GM12878 (cell line): ENCODE results near the gene TRIM46. TPM values are rescaled to one million over a fixed set of nuclear protein-coding genes. Genes with fewer than 3 reads are reported as not detected.
"Not testable (repeated sequence)": the region's sequence is repeated elsewhere in the genome, so short reads cannot be mapped to it uniquely, and the experiment has no call there.

ENCODE experiments used
- ATAC-seq: fragments of 200-7000 bp; cut with Tn5 transposase; 3 replicates; pipeline ENCODE4 v1.9.1; 2020; ENCODE audit warnings: mild to moderate bottlenecking, moderate library complexity
- BruUV-seq: library from RNA; stranded (reverse); fragments of 400-500 nt; replicated peaks from 2 replicates; lab custom pipeline; 2021; lab: Mats Ljungman, UMichigan
- CTCF ChIA-PET: fragments of 300-600 bp; sonication (Branson Sonifier 250); formaldehyde crosslinking; extraction: SDS; loops from one replicate; lab custom pipeline; 2021; ENCODE audit warnings: inconsistent platforms; lab: Yijun Ruan, JAX
- POLR2A ChIA-PET: fragments of 350-600 bp; formaldehyde crosslinking; extraction: SDS; loops from one replicate; lab custom pipeline; 2021; ENCODE audit warnings: inconsistent platforms; lab: Charles Lee
- RAD21 ChIA-PET: fragments of 300-600 bp; sonication (Branson Sonifier 250); formaldehyde crosslinking; loops from one replicate; lab custom pipeline; 2023; ENCODE audit warnings: antibody characterized with exemption; ENCODE audit not compliant: unreplicated experiment; lab: Charles Lee
- SMC1A ChIA-PET: fragments of 300-600 bp; sonication (Branson Sonifier 250); formaldehyde crosslinking; loops from one replicate; lab custom pipeline; 2023; ENCODE audit not compliant: unreplicated experiment, uncharacterized antibody; lab: Charles Lee
- DNase-seq: peaks from one replicate; pipeline ENCODE4 v3.0.0-alpha.2; 2011; ENCODE audit warnings: low read depth, low spot score
- FAIRE-seq: peaks from 3 replicates; lab custom pipeline; 2011; peaks lifted over from hg19 to GRCh38; lab: Jason Lieb, UNC
- H2AFZ ChIP-seq: 2 replicates; pipeline ENCODE4 v1.6.0; 2011; ENCODE audit warnings: low read depth, low read length, control low read depth; ENCODE audit not compliant: control insufficient read depth
- H3K27ac ChIP-seq: 2 replicates; pipeline ENCODE4 v1.5.1; 2011; ENCODE audit warnings: control low read depth; ENCODE audit not compliant: control insufficient read depth, insufficient read depth
- H3K27me3 ChIP-seq, 2 experiments: replicated peaks in 1 of 2; 2 replicates each; pipeline versions ENCODE4 v1.6.0 to v1.6.1; 2011; ENCODE audit warnings: low read length in 1 of 2; ENCODE audit not compliant: control insufficient read depth in 2 of 2, insufficient read depth in 2 of 2
- H3K36me3 ChIP-seq, 2 experiments: 2 replicates each; pipeline ENCODE4 v1.5.1; 2011; ENCODE audit warnings: low read length in 1 of 2; ENCODE audit not compliant: control insufficient read depth in 2 of 2, insufficient read depth in 2 of 2
- H3K4me1 ChIP-seq: 2 replicates; pipeline ENCODE4 v1.6.1; 2011; ENCODE audit warnings: mild to moderate bottlenecking, low read length, moderate library complexity, mixed read lengths; ENCODE audit not compliant: control insufficient read depth, insufficient read depth
- H3K4me2 ChIP-seq: 2 replicates; pipeline ENCODE4 v1.6.0; 2011; ENCODE audit warnings: control low read depth; ENCODE audit not compliant: control insufficient read depth, insufficient read depth
- H3K4me3 ChIP-seq: fragments of 200-600 bp; sonication (generic); 2 replicates; pipeline ENCODE4 v1.5.1; 2016
- H3K79me2 ChIP-seq: 2 replicates; pipeline ENCODE4 v1.6.0; 2011; ENCODE audit warnings: low read length; ENCODE audit not compliant: control insufficient read depth, insufficient read depth
- H3K9ac ChIP-seq: 2 replicates; pipeline ENCODE4 v1.8.0; 2011; ENCODE audit warnings: low read length, control low read depth, mixed read lengths; ENCODE audit not compliant: control insufficient read depth, insufficient read depth
- H3K9me3 ChIP-seq: replicated peaks from 3 replicates; pipeline ENCODE4 v1.5.1; 2011; ENCODE audit warnings: mild to moderate bottlenecking, low read length; ENCODE audit not compliant: control insufficient read depth, insufficient read depth
- H4K20me1 ChIP-seq: 2 replicates; pipeline ENCODE4 v1.6.0; 2011; ENCODE audit not compliant: control insufficient read depth, insufficient read depth
- WGBS: methylation state at CpG from one replicate; pipeline ENCODE4 v1.1.6; 2016; ENCODE audit warnings: low lambda C conversion rate; ENCODE audit not compliant: insufficient replicate concordance, insufficient coverage; ENCODE audit errors: missing lambda C conversion rate; 5-methylcytosine and 5-hydroxymethylcytosine counted together
- in situ Hi-C: fragments of 300-500 bp; cut with MboI; formaldehyde crosslinking; loops from 9 replicates; pipeline ENCODE4 v1.14.3; 2018; ENCODE audit warnings: mixed read lengths
- intact Hi-C: fragments of 100-400 bp; cut with micrococcal nuclease; formaldehyde crosslinking; loops from one replicate; pipeline ENCODE4 v1.14.2; 2022; ENCODE audit not compliant: unreplicated experiment
- microRNA counts: library from miRNA; unstranded; fragments of <30 nt; microRNA quantifications from one replicate; lab custom pipeline; 2016
- polyA plus RNA-seq, 11 experiments: library from polyadenylated mRNA; depleted of rRNA in 4 of 11; unstranded in 6 of 11; stranded (reverse) in 5 of 11; fragments of >200 nt; fragmentation: Nextera tagmentation in 4 of 11; fragmentation: Illumina TruSeq in 1 of 11; extraction: Ambion mirVana in 4 of 11; extraction: Trizol in 1 of 11; gene quantifications; 1 replicate in 1 of 11; 2 replicates in 10 of 11; pipeline versions ENCODE4 v1.2.1 to v1.2.3, GENCODE V29; 2011 to 2016; ENCODE audit warnings: inconsistent platforms in 2 of 11, missing spikeins in 2 of 11, low read depth in 1 of 11
- small RNA-seq: library from RNA; depleted of rRNA; stranded (forward); fragments of <200 nt; gene quantifications from one replicate; pipeline ENCODE3, GENCODE V24; 2014
- total RNA-seq, 4 experiments: library from RNA; depleted of rRNA in 3 of 4; stranded (reverse); fragments of >200 nt in 3 of 4; fragmentation: Illumina TruSeq in 1 of 4; extraction: Trizol in 1 of 4; gene quantifications; 2 replicates each; pipeline versions ENCODE4 v1.2.1 to v1.2.3, GENCODE V29; 2013 to 2021

TRIM46 gene
- total and polyA plus RNA-seq, 10 of the 15 experiments (the other 5 are each of a cell fraction or from before 2014, with no cell fraction given): 0.08 to 3.1 (median 0.97) TPM

GRCh38 chr1:155232001-155232978 lies 58.6 kb downstream of the TRIM46 start:
- H3K4me3 ChIP-seq, DNase-seq, H3K4me2 ChIP-seq, H3K27ac ChIP-seq, H3K9me3 ChIP-seq, ATAC-seq, FAIRE-seq, SMC1A ChIA-PET, H3K36me3 ChIP-seq, H4K20me1 ChIP-seq, intact Hi-C loops, BruUV-seq, RAD21 ChIA-PET, H2AFZ ChIP-seq, in situ Hi-C loops, POLR2A ChIA-PET, H3K4me1 ChIP-seq, H3K9ac ChIP-seq, H3K27me3 ChIP-seq, CTCF ChIA-PET, H3K79me2 ChIP-seq: not testable (repeated sequence)
- 74% methylated on average over 13 of the region's 13 CpGs for whole genome bisulfite sequencing

- BruUV-seq, in situ Hi-C loops, H3K27ac ChIP-seq, H3K36me3 ChIP-seq, intact Hi-C loops, H4K20me1 ChIP-seq, POLR2A ChIA-PET, H3K4me1 ChIP-seq, H2AFZ ChIP-seq, H3K4me2 ChIP-seq, CTCF ChIA-PET, H3K9me3 ChIP-seq, RAD21 ChIA-PET, H3K9ac ChIP-seq, DNase-seq, FAIRE-seq, H3K79me2 ChIP-seq, H3K27me3 ChIP-seq, H3K4me3 ChIP-seq, SMC1A ChIA-PET: not testable (repeated sequence)
- peak; percentile 18; the same call in 1 of the 3 replicates for ATAC-seq
- 80% methylated on average over 1 of the region's 5 CpGs for WGBS
Observed at GRCh38 chr1:155233502-155233901, 59.9 kb downstream of the TRIM46 start.

MicroRNAs within 50 kb of the gene (microRNA counts, 767-probe panel; counts per million panel counts)
- 1,585 counts per million, percentile 60 among the panel's probes with 10 or more counts for microRNA hsa-miR-92b-3p (lab: Ali Mortazavi, UCI)

Small RNA genes lying within 50 kb of the gene (small RNA-seq; reads per million reads assigned to genes)
- gene HMGN2P18: not detected

Other genes with a start within 250 kb of the TRIM46 start
Only the 7 nearest of the 26 such genes appear.
- gene EFNA1, start 46.0 kb upstream of the TRIM46 start, total RNA-seq (2014; rRNA removed): 0.05 TPM in 1 of 2 replicates, not detected in the other
- not detected in 2 replicates for gene EFNA1, start 46.0 kb upstream of the TRIM46 start, total RNA-seq (2014; rRNA removed; fragmentation: Illumina TruSeq; extraction: Trizol)
- 0.28 TPM in 1 of 2 replicates, not detected in the other for gene EFNA1, start 46.0 kb upstream of the TRIM46 start, total RNA-seq (2021)
- gene EFNA1, start 46.0 kb upstream of the TRIM46 start, polyA plus RNA-seq (2011; rRNA removed): 4.6 and 7.5 TPM in 2 replicates
- 0.13 TPM in 1 of 2 replicates, not detected in the other for gene EFNA1, start 46.0 kb upstream of the TRIM46 start, polyA plus RNA-seq (2014; fragmentation: Illumina TruSeq; extraction: Trizol)
- under 1 TPM in 1 of 2 experiments, not detected in 1; 0.19 TPM for gene EFNA1, start 46.0 kb upstream of the TRIM46 start, polyA plus RNA-seq (2014; fragmentation: Nextera tagmentation; extraction: Ambion mirVana)
- gene EFNA1, start 46.0 kb upstream of the TRIM46 start, polyA plus RNA-seq (2014; rRNA removed): not detected in 2 replicates
- under 1 TPM; 0.13 to 0.44 TPM for gene EFNA1, start 46.0 kb upstream of the TRIM46 start, polyA plus RNA-seq (2016; fragmentation: Nextera tagmentation; extraction: Ambion mirVana)
- 46.9 and 52.3 TPM in 2 replicates for gene SLC50A1, start 38.0 kb upstream of the TRIM46 start, total RNA-seq (2014; rRNA removed)
- 44.0 and 50.2 TPM in 2 replicates for gene SLC50A1, start 38.0 kb upstream of the TRIM46 start, total RNA-seq (2014; rRNA removed; fragmentation: Illumina TruSeq; extraction: Trizol)
- gene SLC50A1, start 38.0 kb upstream of the TRIM46 start, total RNA-seq (2021): 32.5 and 38.3 TPM in 2 replicates
- 66.4 and 81.0 TPM in 2 replicates for gene SLC50A1, start 38.0 kb upstream of the TRIM46 start, polyA plus RNA-seq (2011; rRNA removed)
- gene SLC50A1, start 38.0 kb upstream of the TRIM46 start, polyA plus RNA-seq (2014; fragmentation: Illumina TruSeq; extraction: Trizol): 53.6 and 74.5 TPM in 2 replicates
- gene SLC50A1, start 38.0 kb upstream of the TRIM46 start, polyA plus RNA-seq (2014; fragmentation: Nextera tagmentation; extraction: Ambion mirVana): 10 to 100 TPM; 70.8 to 85.6 TPM
- gene SLC50A1, start 38.0 kb upstream of the TRIM46 start, polyA plus RNA-seq (2014; rRNA removed): 62.9 and 77.3 TPM in 2 replicates
- 10 to 100 TPM; 52.4 to 54.4 TPM for gene SLC50A1, start 38.0 kb upstream of the TRIM46 start, polyA plus RNA-seq (2016; fragmentation: Nextera tagmentation; extraction: Ambion mirVana)
- 19.6 and 25.8 TPM in 2 replicates for gene DPM3, start 33.3 kb upstream of the TRIM46 start, total RNA-seq (2014; rRNA removed)
- gene DPM3, start 33.3 kb upstream of the TRIM46 start, total RNA-seq (2014; rRNA removed; fragmentation: Illumina TruSeq; extraction: Trizol): 9.8 and 13.5 TPM in 2 replicates
- 53.1 and 56.1 TPM in 2 replicates for gene DPM3, start 33.3 kb upstream of the TRIM46 start, total RNA-seq (2021)
- 12.9 and 20.0 TPM in 2 replicates for gene DPM3, start 33.3 kb upstream of the TRIM46 start, polyA plus RNA-seq (2011; rRNA removed)
- 6.0 TPM in 1 of 2 replicates, not detected in the other for gene DPM3, start 33.3 kb upstream of the TRIM46 start, polyA plus RNA-seq (2014; fragmentation: Illumina TruSeq; extraction: Trizol)
- gene DPM3, start 33.3 kb upstream of the TRIM46 start, polyA plus RNA-seq (2014; fragmentation: Nextera tagmentation; extraction: Ambion mirVana): 10 to 100 TPM in 1 of 2 experiments, 1 to 10 TPM in 1; 5.9 to 25.7 TPM
- gene DPM3, start 33.3 kb upstream of the TRIM46 start, polyA plus RNA-seq (2014; rRNA removed): 78.7 and 93.1 TPM in 2 replicates
- gene DPM3, start 33.3 kb upstream of the TRIM46 start, polyA plus RNA-seq (2016; fragmentation: Nextera tagmentation; extraction: Ambion mirVana): 10 to 100 TPM; 42.4 to 48.1 TPM
- gene KRTCAP2, start 545 bp upstream of the TRIM46 start, total RNA-seq (2014; rRNA removed): 142 and 149 TPM in 2 replicates
- gene KRTCAP2, start 545 bp upstream of the TRIM46 start, total RNA-seq (2014; rRNA removed; fragmentation: Illumina TruSeq; extraction: Trizol): 90.5 and 95.1 TPM in 2 replicates
- gene KRTCAP2, start 545 bp upstream of the TRIM46 start, total RNA-seq (2021): 97.2 and 101 TPM in 2 replicates
- 42.5 and 61.3 TPM in 2 replicates for gene KRTCAP2, start 545 bp upstream of the TRIM46 start, polyA plus RNA-seq (2011; rRNA removed)
- 92.4 and 139 TPM in 2 replicates for gene KRTCAP2, start 545 bp upstream of the TRIM46 start, polyA plus RNA-seq (2014; fragmentation: Illumina TruSeq; extraction: Trizol)
- 100 to 1,000 TPM; 144 to 181 TPM for gene KRTCAP2, start 545 bp upstream of the TRIM46 start, polyA plus RNA-seq (2014; fragmentation: Nextera tagmentation; extraction: Ambion mirVana)
- gene KRTCAP2, start 545 bp upstream of the TRIM46 start, polyA plus RNA-seq (2014; rRNA removed): 78.1 and 79.7 TPM in 2 replicates
- gene KRTCAP2, start 545 bp upstream of the TRIM46 start, polyA plus RNA-seq (2016; fragmentation: Nextera tagmentation; extraction: Ambion mirVana): 100 to 1,000 TPM; 230 to 238 TPM
- gene THBS3, start 34.0 kb downstream of the TRIM46 start, total RNA-seq (2014; rRNA removed): 2.8 and 3.2 TPM in 2 replicates
- 1.3 and 1.9 TPM in 2 replicates for gene THBS3, start 34.0 kb downstream of the TRIM46 start, total RNA-seq (2014; rRNA removed; fragmentation: Illumina TruSeq; extraction: Trizol)
- gene THBS3, start 34.0 kb downstream of the TRIM46 start, total RNA-seq (2021): 3.2 and 3.8 TPM in 2 replicates
- gene THBS3, start 34.0 kb downstream of the TRIM46 start, polyA plus RNA-seq (2011; rRNA removed): 1.8 and 2.3 TPM in 2 replicates
- gene THBS3, start 34.0 kb downstream of the TRIM46 start, polyA plus RNA-seq (2014; fragmentation: Illumina TruSeq; extraction: Trizol): 1.8 and 2.0 TPM in 2 replicates
- 1 to 10 TPM in 1 of 2 experiments, under 1 TPM in 1; 0.66 to 1.2 TPM for gene THBS3, start 34.0 kb downstream of the TRIM46 start, polyA plus RNA-seq (2014; fragmentation: Nextera tagmentation; extraction: Ambion mirVana)
- gene THBS3, start 34.0 kb downstream of the TRIM46 start, polyA plus RNA-seq (2014; rRNA removed): 3.1 and 3.6 TPM in 2 replicates
- gene THBS3, start 34.0 kb downstream of the TRIM46 start, polyA plus RNA-seq (2016; fragmentation: Nextera tagmentation; extraction: Ambion mirVana): 1 to 10 TPM in 1 of 2 experiments, under 1 TPM in 1; 0.88 to 2.0 TPM
- gene MTX1, start 34.8 kb downstream of the TRIM46 start, total RNA-seq (2014; rRNA removed): 82.7 and 92.0 TPM in 2 replicates
- gene MTX1, start 34.8 kb downstream of the TRIM46 start, total RNA-seq (2014; rRNA removed; fragmentation: Illumina TruSeq; extraction: Trizol): 34.3 and 36.3 TPM in 2 replicates
- 42.9 and 47.4 TPM in 2 replicates for gene MTX1, start 34.8 kb downstream of the TRIM46 start, total RNA-seq (2021)
- 23.1 and 50.9 TPM in 2 replicates for gene MTX1, start 34.8 kb downstream of the TRIM46 start, polyA plus RNA-seq (2011; rRNA removed)
- 17.6 and 43.8 TPM in 2 replicates for gene MTX1, start 34.8 kb downstream of the TRIM46 start, polyA plus RNA-seq (2014; fragmentation: Illumina TruSeq; extraction: Trizol)
- 10 to 100 TPM; 15.8 to 25.5 TPM for gene MTX1, start 34.8 kb downstream of the TRIM46 start, polyA plus RNA-seq (2014; fragmentation: Nextera tagmentation; extraction: Ambion mirVana)
- gene MTX1, start 34.8 kb downstream of the TRIM46 start, polyA plus RNA-seq (2014; rRNA removed): 66.8 and 78.1 TPM in 2 replicates
- 10 to 100 TPM; 72.7 to 74.5 TPM for gene MTX1, start 34.8 kb downstream of the TRIM46 start, polyA plus RNA-seq (2016; fragmentation: Nextera tagmentation; extraction: Ambion mirVana)
- gene ENTREP3, start 81.6 kb downstream of the TRIM46 start, total RNA-seq (2014; rRNA removed): 5.0 TPM in 2 replicates
- gene ENTREP3, start 81.6 kb downstream of the TRIM46 start, total RNA-seq (2014; rRNA removed; fragmentation: Illumina TruSeq; extraction: Trizol): 1.6 and 1.7 TPM in 2 replicates
- 29.5 and 31.8 TPM in 2 replicates for gene ENTREP3, start 81.6 kb downstream of the TRIM46 start, total RNA-seq (2021)
- 2.5 and 3.9 TPM in 2 replicates for gene ENTREP3, start 81.6 kb downstream of the TRIM46 start, polyA plus RNA-seq (2011; rRNA removed)
- 3.2 and 6.4 TPM in 2 replicates for gene ENTREP3, start 81.6 kb downstream of the TRIM46 start, polyA plus RNA-seq (2014; fragmentation: Illumina TruSeq; extraction: Trizol)
- gene ENTREP3, start 81.6 kb downstream of the TRIM46 start, polyA plus RNA-seq (2014; fragmentation: Nextera tagmentation; extraction: Ambion mirVana): 1 to 10 TPM; 2.5 to 3.8 TPM
- gene ENTREP3, start 81.6 kb downstream of the TRIM46 start, polyA plus RNA-seq (2014; rRNA removed): 13.8 and 19.7 TPM in 2 replicates
- gene ENTREP3, start 81.6 kb downstream of the TRIM46 start, polyA plus RNA-seq (2016; fragmentation: Nextera tagmentation; extraction: Ambion mirVana): 1 to 10 TPM; 2.8 to 3.7 TPM